Skeletal muscle satellite cell (primary cell): ENCODE results near the gene SHC3.
A peak's percentile ranks its signal among the peaks of the same experiment; 100 is the strongest.

Experiments used
- H3K27me3 ChIP-seq: 2 replicates; pipeline ENCODE4 v1.7.0; 2013; ENCODE audit warnings: low read length; ENCODE audit not compliant: control insufficient read depth, insufficient read depth
- H3K36me3 ChIP-seq: 2 replicates; pipeline ENCODE4 v1.7.0; 2013; ENCODE audit warnings: mild to moderate bottlenecking, control low read depth, low read length; ENCODE audit not compliant: insufficient read depth
- H3K4me1 ChIP-seq: 2 replicates; pipeline ENCODE4 v1.7.0; 2013; ENCODE audit warnings: low read length; ENCODE audit not compliant: control insufficient read depth, insufficient read depth
- H3K4me2 ChIP-seq: 2 replicates; pipeline ENCODE4 v1.7.0; 2013; ENCODE audit warnings: mild to moderate bottlenecking, low read length
- H3K4me3 ChIP-seq: 2 replicates; pipeline ENCODE4 v1.7.0; 2013; ENCODE audit warnings: low read length
- H3K9ac ChIP-seq: 2 replicates; pipeline ENCODE4 v1.7.0; 2013; ENCODE audit warnings: mild to moderate bottlenecking, low read depth, low read length, moderate library complexity
- H3K9me3 ChIP-seq: replicated peaks from 2 replicates; pipeline ENCODE4 v1.7.0; 2013; ENCODE audit warnings: mild to moderate bottlenecking, control low read depth, low read length

SHC3 gene

DNA sequence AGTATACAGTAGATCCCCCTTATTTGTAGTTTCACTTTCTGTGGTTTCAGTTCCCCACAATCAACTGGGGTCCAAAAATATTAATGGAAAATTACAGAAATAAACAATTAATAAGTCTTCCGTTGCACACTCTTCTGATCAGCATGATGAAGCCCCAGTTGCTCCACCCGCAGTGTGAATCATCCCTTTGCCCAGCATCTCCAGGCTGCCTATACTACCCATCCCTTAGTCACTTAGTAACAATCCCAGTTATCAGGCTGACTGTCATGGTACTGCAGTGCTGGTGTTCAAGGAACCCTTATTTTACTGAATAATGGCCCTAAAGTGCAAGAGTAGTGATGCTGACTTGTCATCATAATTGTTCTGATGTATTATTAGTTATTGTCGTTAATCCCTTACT, 28.9 kb downstream of the SHC3 start:
- H3K4me1 ChIP-seq, result peaks cover 17% of the 10 kb centered on the region
- no peak overlapping the region for H3K4me2 ChIP-seq
- H3K27me3 ChIP-seq, result no peaks in the 10 kb centered on the region
- H3K36me3 ChIP-seq, result no peaks in the 10 kb centered on the region
- no peak overlapping the region for H3K9ac ChIP-seq
- no peak overlapping the region for H3K4me3 ChIP-seq
- H3K9me3 ChIP-seq, result no peaks in the 10 kb centered on the region

DNA sequence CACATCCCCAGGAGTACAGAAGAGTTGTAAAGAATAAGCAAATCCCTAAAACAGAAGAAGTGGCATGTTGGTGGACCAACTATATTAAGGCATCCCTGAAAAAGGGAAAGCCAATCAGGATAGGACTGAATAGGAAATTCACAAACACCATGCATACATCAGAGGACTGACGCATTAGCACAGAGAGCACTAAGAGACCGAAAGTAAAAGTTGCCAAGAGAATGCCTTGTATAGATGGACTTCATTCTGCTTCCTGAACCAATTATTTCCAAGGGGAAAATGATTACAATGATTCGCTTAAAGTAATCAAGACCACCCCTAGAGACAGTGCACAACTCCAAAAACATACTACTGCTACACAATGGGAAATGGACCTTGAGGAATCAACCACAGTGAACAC, 33.5 kb downstream of the SHC3 start:
- Histone ChIP-seq H3K36me3 (no peaks in the 10 kb centered on the region), H3K9me3 (no peaks in the 10 kb centered on the region), H3K4me3 (no peak overlapping the region), H3K27me3 (no peaks in the 10 kb centered on the region), H3K4me1 (peaks cover 1% of the 10 kb centered on the region), H3K4me2 (no peak overlapping the region), H3K9ac (no peak overlapping the region)

DNA sequence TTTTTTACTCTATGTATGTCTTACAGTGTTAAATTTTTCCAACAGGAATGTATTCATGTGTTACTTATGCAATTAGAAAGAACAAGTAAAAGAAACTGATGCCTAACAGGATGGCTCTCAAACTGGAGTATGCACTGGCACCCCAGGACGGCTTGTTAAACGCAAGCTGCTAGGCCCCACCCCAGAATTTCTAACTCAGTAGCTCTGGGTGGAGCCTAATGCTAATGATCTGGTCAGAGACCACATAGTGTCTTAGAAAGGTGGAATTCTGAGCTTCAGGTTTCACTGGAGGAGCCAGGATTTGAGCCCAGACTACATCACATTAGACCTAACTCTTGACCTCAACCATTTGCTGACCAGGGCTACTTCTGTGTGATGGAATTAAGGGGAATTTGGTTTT, 34.4 kb downstream of the SHC3 start:
- H3K36me3 ChIP-seq, result no peaks in the 10 kb centered on the region
- H3K9me3 ChIP-seq, result no peaks in the 10 kb centered on the region
- no peak overlapping the region for H3K4me3 ChIP-seq
- H3K27me3 ChIP-seq, result no peaks in the 10 kb centered on the region
- H3K9ac ChIP-seq, result no peak overlapping the region
- peaks cover 9% of the 10 kb centered on the region for H3K4me1 ChIP-seq
- no peak overlapping the region for H3K4me2 ChIP-seq

DNA sequence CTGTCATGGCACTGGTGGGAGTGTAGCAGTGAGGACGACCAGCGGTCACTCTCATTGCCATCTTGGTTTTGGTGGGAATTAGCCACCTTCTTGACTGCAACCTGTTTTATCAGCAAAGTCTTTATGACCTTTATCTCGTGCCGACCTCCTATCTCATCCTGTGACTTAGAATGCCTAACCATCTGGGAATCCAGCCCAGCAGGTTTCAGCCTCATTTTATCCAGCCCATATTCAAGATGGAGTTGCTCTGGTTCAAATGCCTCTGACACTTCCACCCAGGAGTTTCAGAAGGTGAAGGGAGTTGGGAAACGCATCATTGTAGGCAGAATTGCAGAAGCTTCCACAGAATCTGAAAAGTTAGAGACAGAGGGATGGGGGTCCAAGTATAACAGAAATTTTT, 35.4 kb downstream of the SHC3 start:
- Histone ChIP-seq H3K9me3 (no peaks in the 10 kb centered on the region), H3K4me2 (no peak overlapping the region), H3K4me3 (no peak overlapping the region), H3K4me1 (peaks cover 17% of the 10 kb centered on the region), H3K9ac (no peak overlapping the region), H3K27me3 (no peaks in the 10 kb centered on the region), H3K36me3 (no peaks in the 10 kb centered on the region)

DNA sequence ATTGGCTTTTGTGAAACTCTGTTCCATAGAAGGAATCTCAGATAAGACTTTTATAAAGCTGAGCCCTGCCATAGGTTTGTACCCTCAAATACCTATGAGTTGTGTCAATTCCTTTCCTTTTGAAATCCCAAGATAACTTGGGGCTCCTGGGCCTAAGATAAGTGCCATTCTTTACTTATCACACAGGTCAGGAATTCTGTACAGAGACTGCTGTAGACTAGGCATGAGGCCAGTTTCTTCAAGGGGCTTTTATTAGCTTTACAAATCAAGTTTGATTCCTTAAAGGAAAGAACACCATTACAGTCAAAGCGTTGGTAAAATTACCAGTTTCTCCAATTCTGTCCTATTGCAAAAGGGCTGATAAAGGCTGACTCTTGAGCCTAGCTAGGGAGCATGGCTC, 39.2 kb downstream of the SHC3 start:
- no peaks in the 10 kb centered on the region for H3K36me3 ChIP-seq
- no peak overlapping the region for H3K4me2 ChIP-seq
- no peaks in the 10 kb centered on the region for H3K9me3 ChIP-seq
- no peaks in the 10 kb centered on the region for H3K27me3 ChIP-seq
- H3K4me1 ChIP-seq, result peaks cover 29% of the 10 kb centered on the region
- H3K9ac ChIP-seq, result peak overlapping the region; percentile 41
- no peak overlapping the region for H3K4me3 ChIP-seq

DNA sequence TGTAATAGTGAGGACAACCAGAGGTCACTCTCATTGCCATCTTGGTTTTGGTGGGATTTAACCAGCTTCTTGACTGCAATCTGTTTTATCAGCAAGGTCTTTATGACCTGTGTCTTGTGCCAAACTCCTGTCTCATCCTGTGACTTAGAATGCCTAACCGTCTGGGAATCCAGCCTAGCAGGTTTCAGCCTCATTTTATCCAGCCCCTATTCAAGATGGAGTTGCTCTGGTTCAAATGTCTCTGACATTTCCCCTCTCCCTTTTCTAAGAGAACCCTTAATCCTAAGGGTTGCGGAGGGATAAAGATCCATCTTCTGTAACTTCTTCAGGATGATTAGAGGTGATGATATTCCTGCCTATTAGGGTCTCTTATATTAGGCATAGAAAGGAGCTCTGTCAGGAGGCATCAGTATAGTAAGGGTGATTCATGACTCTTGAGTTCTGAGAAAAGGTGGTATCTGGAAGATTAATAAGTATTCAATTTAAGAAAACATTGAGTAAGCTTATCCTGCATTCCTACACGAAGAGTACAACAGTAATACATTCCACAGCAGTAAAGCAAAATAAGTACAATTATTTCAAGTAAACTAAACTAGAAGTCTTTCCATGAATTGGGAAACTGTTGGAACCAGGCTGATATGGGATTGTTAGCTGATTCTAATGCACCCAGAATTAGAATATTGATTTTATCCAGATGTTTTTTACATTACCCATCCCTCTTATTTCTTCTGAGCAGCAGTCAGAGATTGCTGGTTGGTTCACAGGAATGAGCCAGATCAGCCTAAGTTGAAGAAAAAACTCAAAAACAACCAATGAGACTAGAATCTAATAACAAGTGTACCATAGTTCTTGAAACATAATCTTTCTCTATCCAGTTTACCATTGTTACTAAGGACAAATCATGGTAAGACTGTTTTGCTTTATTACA, 39.9 kb downstream of the SHC3 start:
- Histone ChIP-seq H3K36me3 (no peaks in the 10 kb centered on the region), H3K9ac (peak overlapping the region; percentile 57), H3K27me3 (no peaks in the 10 kb centered on the region), H3K4me3 (no peak overlapping the region), H3K9me3 (no peaks in the 10 kb centered on the region), H3K4me2 (peak overlapping the region; percentile 46), H3K4me1 (peaks cover 29% of the 10 kb centered on the region)

DNA sequence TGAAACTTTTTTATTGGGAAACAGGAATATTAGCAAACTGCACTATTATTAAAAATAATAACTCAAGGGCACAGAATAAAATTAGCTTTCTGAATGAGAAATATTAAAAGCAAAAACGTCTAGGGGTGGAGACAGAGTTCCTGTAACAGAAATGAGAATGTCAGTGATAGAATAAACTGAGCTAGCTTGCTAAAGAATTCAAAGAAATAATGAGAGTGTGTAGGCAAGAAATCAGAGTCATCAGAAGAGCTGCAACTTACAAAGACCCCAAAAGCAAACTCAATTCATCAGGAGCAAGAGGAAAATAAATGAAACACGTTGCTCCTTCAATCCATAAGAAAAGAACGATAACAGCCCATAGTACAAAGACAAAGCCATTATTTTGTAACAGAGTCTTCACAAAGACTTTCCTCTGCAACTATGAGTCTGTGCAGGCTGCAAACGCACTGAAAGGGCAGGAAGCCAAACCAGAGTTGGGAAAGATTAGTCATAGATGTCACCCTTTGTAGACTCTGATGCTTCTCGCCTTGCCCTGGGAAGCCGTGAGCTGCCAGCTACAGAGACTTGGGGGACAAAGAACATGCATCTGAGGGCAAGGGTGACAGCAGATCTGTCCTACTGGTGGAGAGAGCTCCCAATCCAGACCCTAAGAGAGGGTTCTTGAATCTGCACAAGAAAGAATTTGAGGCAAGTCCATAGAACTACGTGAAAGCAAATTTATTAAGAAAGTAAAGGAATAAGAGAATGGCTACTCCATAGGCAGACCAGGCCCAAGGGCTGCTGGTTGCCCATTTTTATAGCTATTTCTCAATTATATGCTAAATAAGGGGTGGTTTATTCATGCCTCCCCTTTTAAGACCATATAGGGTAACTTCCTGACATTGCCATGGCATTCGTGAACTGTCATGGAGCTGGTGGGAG, 40.8 kb downstream of the SHC3 start:
- Histone ChIP-seq H3K27me3 (no peaks in the 10 kb centered on the region), H3K4me1 (peaks cover 29% of the 10 kb centered on the region), H3K36me3 (no peaks in the 10 kb centered on the region), H3K4me3 (no peak overlapping the region), H3K9me3 (no peaks in the 10 kb centered on the region), H3K4me2 (peak overlapping the region; percentile 46), H3K9ac (peak overlapping the region; percentile 57)

DNA sequence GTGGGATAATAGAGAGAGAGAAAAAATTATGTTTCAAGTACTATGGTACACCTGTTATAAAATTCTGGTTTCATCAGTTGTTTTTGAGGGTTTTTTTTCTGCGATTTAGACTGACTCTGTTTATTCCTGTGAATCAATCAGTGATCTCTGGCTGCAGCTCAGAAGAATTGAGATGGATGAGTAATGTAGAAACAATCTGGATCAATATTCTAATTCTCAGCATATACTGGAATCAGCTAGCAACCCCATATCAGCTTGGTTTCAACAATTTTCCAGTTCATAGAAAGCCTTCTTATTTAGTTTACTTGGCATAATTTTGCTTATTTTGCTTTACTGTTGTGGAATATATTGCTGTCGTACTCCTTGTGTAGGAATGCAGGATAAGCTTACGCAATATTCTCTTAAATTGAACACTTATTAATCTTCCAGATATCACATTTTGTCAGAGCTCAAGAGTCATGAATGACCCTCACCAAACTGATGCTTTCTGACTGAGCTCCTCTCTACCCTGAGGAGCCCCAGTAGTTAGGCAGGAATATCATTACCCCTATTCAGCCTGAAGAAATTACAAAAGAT, 42.9 kb downstream of the SHC3 start:
- Histone ChIP-seq H3K4me1 (peaks cover 29% of the 10 kb centered on the region), H3K27me3 (no peaks in the 10 kb centered on the region), H3K4me3 (no peak overlapping the region), H3K9me3 (no peaks in the 10 kb centered on the region), H3K4me2 (no peak overlapping the region), H3K36me3 (no peaks in the 10 kb centered on the region), H3K9ac (no peak overlapping the region)

DNA sequence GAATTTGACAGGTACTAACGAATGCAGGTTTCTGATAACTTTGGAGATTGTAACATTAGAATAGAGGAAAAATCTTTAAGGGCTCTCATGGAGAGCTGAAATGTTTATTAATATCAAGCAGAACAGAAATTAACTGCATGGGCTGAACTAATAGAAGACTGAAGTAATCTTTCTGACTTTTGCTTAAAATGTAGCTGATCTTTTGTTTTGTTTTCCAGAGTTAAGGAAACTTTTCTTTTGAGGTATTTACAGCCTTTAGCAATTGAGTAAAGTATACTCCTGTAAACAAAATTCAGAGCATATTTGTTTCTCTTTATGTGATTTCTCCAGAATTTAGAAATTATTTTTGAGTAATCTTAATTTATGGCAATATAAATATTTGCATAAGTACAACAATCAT, 43.9 kb downstream of the SHC3 start:
- no peaks in the 10 kb centered on the region for H3K27me3 ChIP-seq
- H3K4me2 ChIP-seq, result no peak overlapping the region
- H3K4me3 ChIP-seq, result no peak overlapping the region
- H3K4me1 ChIP-seq, result peaks cover 25% of the 10 kb centered on the region
- no peaks in the 10 kb centered on the region for H3K9me3 ChIP-seq
- no peaks in the 10 kb centered on the region for H3K36me3 ChIP-seq
- H3K9ac ChIP-seq, result no peak overlapping the region

DNA sequence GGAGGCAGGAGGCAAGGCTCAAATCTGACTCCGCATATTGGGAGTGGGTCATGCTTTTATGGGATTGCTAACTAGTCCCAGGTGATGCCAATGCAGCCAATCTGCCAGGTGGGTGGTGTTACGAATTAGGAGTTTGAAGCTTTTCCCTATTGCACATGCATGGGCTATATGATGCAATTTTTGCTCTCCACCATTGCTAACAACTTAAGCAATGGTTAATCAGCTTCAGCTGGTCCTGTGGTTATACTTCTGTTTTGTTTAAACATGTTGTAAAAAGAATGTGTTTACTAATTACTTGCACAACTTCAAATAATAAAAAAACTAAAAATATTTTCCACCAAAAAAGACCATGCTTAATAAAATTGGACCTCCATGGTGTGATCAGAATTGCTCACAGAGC, 55.7 kb downstream of the SHC3 start:
- H3K36me3 ChIP-seq, result no peaks in the 10 kb centered on the region
- no peaks in the 10 kb centered on the region for H3K27me3 ChIP-seq
- no peaks in the 10 kb centered on the region for H3K4me1 ChIP-seq
- no peak overlapping the region for H3K4me3 ChIP-seq
- H3K9ac ChIP-seq, result no peak overlapping the region
- H3K4me2 ChIP-seq, result no peak overlapping the region
- no peaks in the 10 kb centered on the region for H3K9me3 ChIP-seq

DNA sequence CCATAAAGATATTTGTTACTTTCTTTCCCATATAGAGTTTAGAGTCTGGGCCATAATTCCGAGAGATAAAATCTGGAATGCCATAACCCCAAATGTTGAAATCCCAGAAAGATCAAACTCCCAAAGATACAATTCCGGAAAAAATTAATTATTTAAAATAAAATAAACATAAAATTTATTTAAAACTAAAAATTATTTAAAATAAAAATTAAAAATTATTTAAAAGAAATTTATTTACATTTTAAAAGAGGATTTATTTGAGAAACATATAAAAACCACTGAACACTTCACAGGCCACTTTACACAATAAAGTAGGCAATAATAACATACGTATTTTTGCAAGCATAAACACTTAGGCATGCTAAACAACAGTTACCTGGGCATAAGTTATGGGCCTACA, 57.9 kb downstream of the SHC3 start:
- no peak overlapping the region for H3K9ac ChIP-seq
- H3K27me3 ChIP-seq, result no peaks in the 10 kb centered on the region

More for the DNA sequence above, 57.9 kb downstream of the SHC3 start:
- H3K4me2 ChIP-seq, result no peak overlapping the region
- H3K9me3 ChIP-seq, result no peaks in the 10 kb centered on the region
- H3K36me3 ChIP-seq, result no peaks in the 10 kb centered on the region
- no peaks in the 10 kb centered on the region for H3K4me1 ChIP-seq
- no peak overlapping the region for H3K4me3 ChIP-seq
